K562 (cell line): ENCODE measurements around the gene MFN1. TPM values are rescaled to one million over a fixed set of nuclear protein-coding genes. Genes with fewer than 3 reads are reported as not detected.

ENCODE experiments used
- BMI1 ChIP-seq: fragments of 150-350 bp; IDR thresholded peaks from 2 replicates; pipeline ENCODE4 v1.6.1; 2014; ENCODE audit warnings: low read length
- BRD9 ChIP-seq: fragments of 450-650 bp; IDR thresholded peaks from 2 replicates; pipeline ENCODE4 v1.6.1; 2018; ENCODE audit warnings: low read depth; ENCODE audit not compliant: partially characterized antibody
- CBFA2T3 ChIP-seq: fragments of 450-650 bp; IDR thresholded peaks from 2 replicates; pipeline ENCODE4 v1.6.1; 2017
- COPS2 ChIP-seq: fragments of 450-650 bp; conservative IDR thresholded peaks from 2 replicates; pipeline ENCODE4 v1.6.1; 2016; ENCODE audit warnings: mild to moderate bottlenecking, moderate library complexity
- EGR1 ChIP-seq: fragments of 450-650 bp; conservative IDR thresholded peaks from 2 replicates; pipeline ENCODE4 v1.6.1; 2017; ENCODE audit warnings: mild to moderate bottlenecking
- ERF ChIP-seq: fragments of 450-650 bp; formaldehyde crosslinking; IDR thresholded peaks from 2 replicates; pipeline ENCODE4 v1.4.0; 2020; ENCODE audit warnings: mild to moderate bottlenecking, mixed read lengths
- FOXM1 ChIP-seq, 2 experiments: fragments of 450-650 bp in 1 of 2; sonication (generic) in 1 of 2; formaldehyde crosslinking in 1 of 2; IDR thresholded peaks; 2 replicates each; pipeline versions ENCODE4 v1.6.1 to v1.9.0; 2017 to 2022; ENCODE audit warnings: low read depth in 2 of 2, mild to moderate bottlenecking in 2 of 2, missing genetic modification reagents in 1 of 2, moderate library complexity in 1 of 2
- GTF2A2 ChIP-seq: IDR thresholded peaks from 2 replicates; pipeline ENCODE4 v1.6.1; 2016; ENCODE audit warnings: mild to moderate bottlenecking, missing genetic modification characterization, missing compliant biosample characterization
- MEIS2 ChIP-seq: fragments of 450-650 bp; IDR thresholded peaks from 2 replicates; pipeline ENCODE4 v1.6.1; 2014; ENCODE audit warnings: mild to moderate bottlenecking; ENCODE audit not compliant: partially characterized antibody
- PTBP1 ChIP-seq: fragments of 200-400 bp; formaldehyde crosslinking; IDR thresholded peaks from 2 replicates; pipeline ENCODE4 v1.6.1; 2017; ENCODE audit warnings: low read depth, low read length
- TCF3 ChIP-seq: sonication (generic); formaldehyde crosslinking; IDR thresholded peaks from 2 replicates; pipeline ENCODE4 v1.4.0; 2020; ENCODE audit warnings: mild to moderate bottlenecking, missing genetic modification reagents
- XRCC4 ChIP-seq: IDR thresholded peaks from one replicate; pipeline ENCODE4 v1.6.1; 2011; ENCODE audit not compliant: insufficient read depth, insufficient read length; ENCODE audit errors: extremely low read depth
- ZC3H8 ChIP-seq: fragments of 450-650 bp; IDR thresholded peaks from 2 replicates; pipeline ENCODE4 v1.6.1; 2017
- ZKSCAN3 ChIP-seq: fragments of 250-450 bp; sonication (Bioruptor Pico); IDR thresholded peaks from 2 replicates; pipeline ENCODE4 v1.4.0; 2020
- ZNF165 ChIP-seq: fragments of 250-450 bp; sonication (Bioruptor Pico); IDR thresholded peaks from 2 replicates; pipeline ENCODE4 v1.4.0; 2020; ENCODE audit warnings: borderline replicate concordance
- ZNF232 ChIP-seq: sonication (generic); formaldehyde crosslinking; IDR thresholded peaks from 2 replicates; pipeline ENCODE4 v1.8.0; 2022; ENCODE audit warnings: mild to moderate bottlenecking, missing genetic modification reagents
- ZNF239 ChIP-seq: fragments of 250-450 bp; sonication (Bioruptor Pico); IDR thresholded peaks from 2 replicates; pipeline ENCODE4 v1.4.0; 2020; ENCODE audit warnings: mild to moderate bottlenecking
- ZNF589 ChIP-seq: fragments of 200-800 bp; sonication (Bioruptor generic); IDR thresholded peaks from 2 replicates; pipeline ENCODE4 v1.6.1; 2016; ENCODE audit warnings: low read depth, missing genetic modification characterization, missing compliant biosample characterization
- ZNF644 ChIP-seq: fragments of 200-800 bp; sonication (Bioruptor generic); IDR thresholded peaks from 2 replicates; pipeline ENCODE4 v1.6.1; 2016; ENCODE audit warnings: low read depth, missing genetic modification characterization, missing compliant biosample characterization
- ZNF668 ChIP-seq: fragments of 250-450 bp; sonication (Bioruptor Pico); IDR thresholded peaks from 2 replicates; pipeline ENCODE4 v1.8.0; 2022; ENCODE audit warnings: mild to moderate bottlenecking, inconsistent platforms
- ZSCAN32 ChIP-seq: fragments of 450-650 bp; formaldehyde crosslinking; IDR thresholded peaks from 2 replicates; pipeline ENCODE4 v1.4.0; 2020; ENCODE audit warnings: mild to moderate bottlenecking, moderate library complexity
- polyA plus RNA-seq, 8 experiments: library from polyadenylated mRNA; depleted of rRNA in 4 of 8; stranded (reverse) in 5 of 8; unstranded in 3 of 8; fragments of >200 nt; fragmentation: Nextera tagmentation in 2 of 8; fragmentation: Illumina TruSeq in 1 of 8; extraction: Ambion mirVana in 2 of 8; extraction: Trizol in 1 of 8; gene quantifications; 2 replicates each; pipeline versions ENCODE4 v1.2.1 to v1.2.3, GENCODE V29; 2011 to 2014; ENCODE audit warnings: inconsistent platforms in 1 of 8, missing spikeins in 1 of 8
- total RNA-seq, 7 experiments: library from RNA; depleted of rRNA in 6 of 7; stranded (reverse); fragments of >200 nt in 6 of 7; fragmentation: Illumina TruSeq in 2 of 7; extraction: Trizol in 2 of 7; gene quantifications; 2 replicates each; pipeline versions ENCODE4 v1.2.1 to v1.2.3, GENCODE V29; 2011 to 2021; ENCODE audit warnings: low replicate concordance in 1 of 7
- TF ChIP-seq, protein P1 (sequence below): fragments of 250-450 bp; sonication (Bioruptor Pico); IDR thresholded peaks from 2 replicates; pipeline ENCODE4 v1.9.0; 2021; ENCODE audit warnings: mild to moderate bottlenecking, inconsistent platforms
- TF ChIP-seq, protein P2 (sequence below): fragments of 250-450 bp; sonication (Bioruptor Pico); IDR thresholded peaks from 2 replicates; pipeline ENCODE4 v1.9.0; 2021; ENCODE audit warnings: mild to moderate bottlenecking
- TF ChIP-seq, protein P3 (sequence below): fragments of 250-450 bp; sonication (Bioruptor Pico); IDR thresholded peaks from 2 replicates; pipeline ENCODE4 v1.8.0; 2021; ENCODE audit warnings: borderline replicate concordance, mild to moderate bottlenecking, moderate library complexity; ENCODE audit not compliant: poor library complexity, severe bottlenecking

MFN1 gene
- total and polyA plus RNA-seq, 9 of the 15 experiments (the other 6 are each of a cell fraction or from before 2014, with no cell fraction given), result 10.5 to 42.7 (median 22.6) TPM

DNA sequence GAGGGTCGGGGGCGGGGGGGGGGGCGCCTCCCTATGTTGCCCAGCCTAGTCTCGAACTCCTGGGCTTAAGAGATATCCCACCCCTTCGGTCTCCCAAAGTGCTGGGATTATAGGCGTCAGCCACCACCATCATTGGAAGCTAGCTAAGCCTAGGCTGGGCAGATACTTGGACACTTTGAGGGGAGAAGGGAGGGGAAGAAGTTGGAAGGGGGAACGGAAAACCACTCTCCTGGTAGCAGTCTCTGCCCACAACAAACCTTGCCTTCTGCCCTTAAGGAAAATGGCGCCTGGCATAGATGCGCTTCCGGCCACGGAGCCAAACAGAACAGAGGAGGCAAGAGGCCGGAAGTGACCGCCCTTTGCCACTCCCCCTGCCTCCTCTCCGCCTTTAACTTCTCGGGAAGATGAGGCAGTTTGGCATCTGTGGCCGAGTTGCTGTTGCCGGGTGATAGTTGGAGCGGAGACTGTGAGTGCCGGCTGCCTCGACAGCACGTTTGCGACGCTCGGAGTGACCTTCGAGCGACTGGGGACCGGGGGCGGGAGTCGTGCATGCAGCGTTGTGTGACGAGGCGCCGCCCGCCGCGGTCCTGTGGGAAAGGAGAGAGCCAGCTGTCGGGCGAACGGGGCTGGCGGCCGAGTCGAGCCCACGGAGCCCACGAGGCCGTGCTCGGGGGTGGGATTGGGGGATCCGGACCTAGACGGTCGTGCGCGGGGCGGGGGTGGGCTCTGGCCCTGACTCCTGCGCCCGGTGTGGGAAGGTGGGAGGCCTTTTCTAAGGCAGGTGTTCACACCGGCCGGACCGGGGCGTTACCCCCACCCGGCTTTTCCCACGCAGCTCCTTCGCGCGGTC lies at the start of gene MFN1 (continued):
- no peak for TF ChIP-seq ZSCAN32 (CRISPR knock-in tag)
- no peak for TF ChIP-seq BMI1
- TF ChIP-seq, protein P1, sequence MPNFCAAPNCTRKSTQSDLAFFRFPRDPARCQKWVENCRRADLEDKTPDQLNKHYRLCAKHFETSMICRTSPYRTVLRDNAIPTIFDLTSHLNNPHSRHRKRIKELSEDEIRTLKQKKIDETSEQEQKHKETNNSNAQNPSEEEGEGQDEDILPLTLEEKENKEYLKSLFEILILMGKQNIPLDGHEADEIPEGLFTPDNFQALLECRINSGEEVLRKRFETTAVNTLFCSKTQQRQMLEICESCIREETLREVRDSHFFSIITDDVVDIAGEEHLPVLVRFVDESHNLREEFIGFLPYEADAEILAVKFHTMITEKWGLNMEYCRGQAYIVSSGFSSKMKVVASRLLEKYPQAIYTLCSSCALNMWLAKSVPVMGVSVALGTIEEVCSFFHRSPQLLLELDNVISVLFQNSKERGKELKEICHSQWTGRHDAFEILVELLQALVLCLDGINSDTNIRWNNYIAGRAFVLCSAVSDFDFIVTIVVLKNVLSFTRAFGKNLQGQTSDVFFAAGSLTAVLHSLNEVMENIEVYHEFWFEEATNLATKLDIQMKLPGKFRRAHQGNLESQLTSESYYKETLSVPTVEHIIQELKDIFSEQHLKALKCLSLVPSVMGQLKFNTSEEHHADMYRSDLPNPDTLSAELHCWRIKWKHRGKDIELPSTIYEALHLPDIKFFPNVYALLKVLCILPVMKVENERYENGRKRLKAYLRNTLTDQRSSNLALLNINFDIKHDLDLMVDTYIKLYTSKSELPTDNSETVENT (CRISPR knock-in tag), result no peak
- no peak; the same call in 1 of the 2 replicates for TF ChIP-seq TCF3 (CRISPR knock-in tag)
- no peak for TF ChIP-seq BRD9
- TF ChIP-seq ZNF232 (CRISPR knock-in tag), result 0 out of 2 replicates have a peak, but pooled peaks have one; percentile 50
- no peak for TF ChIP-seq ZNF644
- no peak for TF ChIP-seq XRCC4
- no peak for TF ChIP-seq ERF (CRISPR knock-in tag)
- TF ChIP-seq, protein P2, sequence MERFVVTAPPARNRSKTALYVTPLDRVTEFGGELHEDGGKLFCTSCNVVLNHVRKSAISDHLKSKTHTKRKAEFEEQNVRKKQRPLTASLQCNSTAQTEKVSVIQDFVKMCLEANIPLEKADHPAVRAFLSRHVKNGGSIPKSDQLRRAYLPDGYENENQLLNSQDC (CRISPR knock-in tag), result no peak
- no peak for TF ChIP-seq ZKSCAN3 (CRISPR knock-in tag)
- no peak for TF ChIP-seq ZNF165 (CRISPR knock-in tag)
- TF ChIP-seq EGR1, result peak; percentile 83
- TF ChIP-seq MEIS2, result no peak
- TF ChIP-seq PTBP1, result no peak
- no peak for TF ChIP-seq ZNF668 (CRISPR knock-in tag)
- TF ChIP-seq GTF2A2 (tag), result no peak
- no peak; the same call in 1 of the 2 replicates for TF ChIP-seq CBFA2T3
- TF ChIP-seq ZC3H8, result no peak
- no peak for TF ChIP-seq ZNF239 (CRISPR knock-in tag)
- TF ChIP-seq COPS2, result no peak
- no peak; the same call in 1 of the 2 replicates for TF ChIP-seq ZNF589 (CRISPR knock-in tag)
- TF ChIP-seq FOXM1 (IDR thresholded peaks at IDR 0.05; ENCODE audit: low read depth), result no peak; the same call in 1 of the 2 replicates
- 0 out of 2 replicates have a peak, but pooled peaks have one; percentile 50 for TF ChIP-seq FOXM1 (CRISPR knock-in tag; IDR thresholded peaks at IDR 0.05; ENCODE audit: low read depth)
- TF ChIP-seq, protein P3, sequence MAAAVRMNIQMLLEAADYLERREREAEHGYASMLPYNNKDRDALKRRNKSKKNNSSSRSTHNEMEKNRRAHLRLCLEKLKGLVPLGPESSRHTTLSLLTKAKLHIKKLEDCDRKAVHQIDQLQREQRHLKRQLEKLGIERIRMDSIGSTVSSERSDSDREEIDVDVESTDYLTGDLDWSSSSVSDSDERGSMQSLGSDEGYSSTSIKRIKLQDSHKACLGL, result no peak
